Astrocyte of the spinal cord (primary cell): Measurements from ENCODE around the gene PLEKHA1.

Experiments used
- DNase-seq: peaks from one replicate; pipeline ENCODE4 v3.0.0; 2011; ENCODE audit warnings: low read depth, low spot score
- H3K4me3 ChIP-seq: 2 replicates; pipeline ENCODE4 v1.5.1; 2011; ENCODE audit warnings: low read depth, mild to moderate bottlenecking, low read length, moderate library complexity
- in situ Hi-C: cut with HindIII; loops from 2 replicates; pipeline ENCODE4 v1.10.0; 2017; ENCODE audit warnings: low sequenced_read_pairs
- TF ChIP-seq, protein P1 (sequence below): IDR thresholded peaks from 2 replicates; pipeline ENCODE4 v1.5.1; 2012; ENCODE audit warnings: low read depth, mild to moderate bottlenecking, low read length, inconsistent platforms

The PLEKHA1 gene

DNA sequence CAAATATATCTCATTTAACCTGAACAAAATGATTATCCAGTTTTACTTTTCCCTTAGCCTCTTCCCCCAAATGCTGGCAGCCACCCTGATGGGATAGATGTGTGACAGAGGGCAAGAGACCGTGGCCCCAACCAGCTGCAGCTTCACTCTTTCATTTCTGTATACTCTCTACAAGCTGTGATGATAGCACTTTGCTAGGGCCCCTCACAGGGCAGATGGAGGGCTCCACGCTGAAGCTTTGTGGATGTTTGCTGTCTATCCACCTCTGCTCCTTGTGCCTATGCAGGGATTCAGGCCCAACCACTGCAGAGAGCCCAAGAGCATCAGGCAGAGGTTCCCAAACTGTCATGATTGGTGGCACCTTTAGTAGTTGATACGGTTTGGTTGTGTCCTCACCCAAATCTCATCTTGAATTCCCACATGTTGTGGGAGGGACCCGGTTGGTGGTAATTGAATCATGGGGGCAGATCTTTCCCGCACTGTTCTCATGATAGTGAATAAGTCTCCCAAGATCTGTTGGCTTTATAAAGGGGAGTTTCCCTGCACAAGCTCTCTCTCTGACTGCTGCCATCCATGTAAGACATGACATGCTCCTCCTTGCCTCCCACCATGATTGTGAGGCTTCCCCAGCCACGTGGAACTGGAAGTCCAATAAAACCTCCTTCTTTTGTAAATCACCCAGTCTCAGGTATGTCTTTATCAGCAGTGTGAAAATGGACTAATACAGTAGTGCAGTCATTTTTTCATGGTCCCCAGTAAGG is 107.0 kb downstream of the PLEKHA1 start:
- in situ Hi-C loops = no loop called here

More for the DNA sequence above, 107.0 kb downstream of the PLEKHA1 start:
- DNase-seq = no peak
- H3K4me3 ChIP-seq = no peak overlapping the region
- TF ChIP-seq, protein P1, sequence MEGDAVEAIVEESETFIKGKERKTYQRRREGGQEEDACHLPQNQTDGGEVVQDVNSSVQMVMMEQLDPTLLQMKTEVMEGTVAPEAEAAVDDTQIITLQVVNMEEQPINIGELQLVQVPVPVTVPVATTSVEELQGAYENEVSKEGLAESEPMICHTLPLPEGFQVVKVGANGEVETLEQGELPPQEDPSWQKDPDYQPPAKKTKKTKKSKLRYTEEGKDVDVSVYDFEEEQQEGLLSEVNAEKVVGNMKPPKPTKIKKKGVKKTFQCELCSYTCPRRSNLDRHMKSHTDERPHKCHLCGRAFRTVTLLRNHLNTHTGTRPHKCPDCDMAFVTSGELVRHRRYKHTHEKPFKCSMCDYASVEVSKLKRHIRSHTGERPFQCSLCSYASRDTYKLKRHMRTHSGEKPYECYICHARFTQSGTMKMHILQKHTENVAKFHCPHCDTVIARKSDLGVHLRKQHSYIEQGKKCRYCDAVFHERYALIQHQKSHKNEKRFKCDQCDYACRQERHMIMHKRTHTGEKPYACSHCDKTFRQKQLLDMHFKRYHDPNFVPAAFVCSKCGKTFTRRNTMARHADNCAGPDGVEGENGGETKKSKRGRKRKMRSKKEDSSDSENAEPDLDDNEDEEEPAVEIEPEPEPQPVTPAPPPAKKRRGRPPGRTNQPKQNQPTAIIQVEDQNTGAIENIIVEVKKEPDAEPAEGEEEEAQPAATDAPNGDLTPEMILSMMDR = no peak
